Right ventricle myocardium superior (tissue), 1 donor: ENCODE results near the gene PALD1. TPM values are rescaled to one million over a fixed set of nuclear protein-coding genes. Genes with fewer than 3 reads are reported as not detected.

Source experiments
- ATAC-seq: fragments of 200-7000 bp; cut with Tn5 transposase; one replicate; pipeline ENCODE4 v1.9.1; 2020; ENCODE audit warnings: mild to moderate bottlenecking; ENCODE audit not compliant: poor library complexity
- DNase-seq: peaks from one replicate; pipeline ENCODE4 v3.0.0-alpha.2; 2020
- intact Hi-C: fragments of 100-400 bp; cut with DNase I; formaldehyde crosslinking; loops from one replicate; pipeline ENCODE4 v1.11.2; 2022
- long read RNA-seq: library from polyadenylated mRNA; unstranded; transcript quantifications from one replicate; pipeline ENCODE4 v2.0.0, GENCODE V29; 2021
- total RNA-seq: library from RNA; stranded (reverse); fragmentation: NEBNext Ultra II Directional; extraction: Animal tissue kit (Norgen Biotek cat#: 25700); gene quantifications from one replicate; pipeline ENCODE4 v1.2.1, GENCODE V29; 2021
- donor health status: DM: no; HTN: yes; CAD: no; lungs with severe emphysema.

The PALD1 gene
- total RNA-seq: 4.6 TPM
- long read RNA-seq, full-length matches to known transcripts: 10 of 22 reads
- long read RNA-seq, partial matches to known transcripts: 5 of 22 reads
- long read RNA-seq, other reads (novel, unspliced or antisense): 7 of 22 reads

DNA sequence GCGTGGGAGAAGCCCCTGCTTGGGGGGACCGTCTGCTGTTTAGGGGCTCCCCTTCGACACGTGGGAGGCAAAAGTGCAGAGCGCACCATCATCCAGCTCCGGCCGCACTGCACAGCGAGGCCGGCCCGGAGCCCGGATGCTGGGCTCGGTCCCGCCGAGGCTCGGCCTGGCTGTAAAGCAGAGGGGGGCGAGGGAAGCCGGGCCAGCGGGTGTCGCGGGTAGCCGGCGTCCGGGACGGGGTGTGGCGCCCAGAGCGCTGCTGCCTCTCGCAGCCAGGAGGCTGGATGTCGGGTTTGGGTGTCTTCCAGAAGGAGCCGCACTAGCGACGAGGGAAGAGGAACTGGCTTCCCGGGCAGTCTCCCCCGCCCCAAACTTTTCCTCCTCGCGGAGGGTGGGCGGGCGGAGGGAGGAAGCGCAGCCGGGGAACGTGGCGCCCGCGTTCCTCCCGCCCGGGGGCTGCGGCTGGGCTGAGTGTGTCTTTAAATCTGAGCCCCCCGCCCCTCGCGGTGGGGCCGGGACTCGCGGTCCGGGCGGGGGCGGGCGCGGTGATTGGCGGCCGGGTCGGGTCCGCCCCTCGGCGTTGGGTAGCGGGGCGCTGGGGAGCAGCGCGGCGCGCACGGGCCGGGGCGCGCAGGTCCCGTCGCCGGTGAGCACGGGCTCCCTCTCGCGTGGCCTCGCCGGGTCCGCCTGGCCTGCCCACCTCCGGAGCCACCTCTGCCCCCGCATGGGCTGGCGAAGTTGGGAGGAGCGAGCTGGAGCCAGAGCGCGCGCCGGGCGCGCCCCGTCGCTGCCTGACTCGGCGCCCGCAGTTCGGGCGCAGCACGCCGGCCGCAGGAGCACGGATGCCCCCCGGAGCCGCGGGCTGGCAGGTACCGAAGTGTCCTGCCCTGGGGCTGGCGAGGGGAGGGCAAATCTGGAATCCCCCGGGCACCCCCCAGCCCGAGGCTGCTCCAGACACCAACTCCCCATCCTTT lies at the start of gene PALD1:
TSS of gene PALD1 (plus strand) at position 577 of the 974 bp plus-strand sequence. CDS start 47,185 bp downstream, outside the sequence.
- ATAC-seq (peak; percentile 56), DNase-seq (peak; percentile 88)
- intact Hi-C loops: no loop called here

DNA sequence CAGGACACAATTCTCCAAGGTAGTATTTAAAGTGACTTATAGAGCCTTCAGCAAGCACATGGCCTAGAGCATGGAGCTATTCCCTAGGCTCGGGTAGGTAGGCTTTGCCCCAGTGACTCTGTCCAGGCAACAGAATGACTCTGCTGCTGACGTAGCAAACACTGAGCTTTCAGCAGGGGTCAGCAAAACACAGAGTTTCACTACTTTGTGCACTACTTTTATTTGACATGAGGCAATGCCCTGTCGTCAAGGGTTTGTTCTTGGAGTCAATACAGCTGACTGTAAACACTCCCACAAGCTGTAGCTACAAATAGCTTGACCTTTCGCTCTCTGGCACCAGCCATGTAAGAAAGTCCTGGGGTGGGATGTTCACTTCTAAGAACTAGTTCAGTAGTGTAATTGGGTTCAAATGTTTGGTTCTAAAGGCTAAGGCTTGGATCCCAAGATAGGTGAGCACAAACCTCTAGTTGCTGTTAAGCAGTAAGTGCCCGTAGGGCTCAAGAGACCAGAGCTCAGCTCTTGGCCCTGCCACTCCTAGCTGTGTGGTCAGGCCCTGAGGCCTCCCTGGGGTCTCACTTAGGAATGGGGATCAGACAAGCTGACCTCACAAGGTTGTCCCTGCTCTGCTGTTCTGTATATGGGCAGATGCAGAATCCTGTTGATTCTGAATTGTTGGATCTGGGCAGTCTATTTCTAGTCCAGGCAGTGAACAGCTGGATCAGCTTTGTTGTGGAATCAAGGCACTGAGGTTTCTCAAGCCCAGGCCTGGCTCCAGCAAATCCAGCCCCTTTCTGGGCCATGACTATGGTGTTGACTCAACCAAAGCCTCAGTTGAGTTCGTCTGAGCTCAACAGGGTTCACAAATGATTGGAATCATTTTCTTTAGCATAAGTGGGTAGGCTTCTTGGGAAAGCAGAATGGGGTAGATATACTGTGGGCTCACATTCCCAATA lies 47.8 kb upstream of the PALD1 start:
- peak; percentile 87 for ATAC-seq
- intact Hi-C loops: no loop called here
- peak; percentile 59 for DNase-seq

DNA sequence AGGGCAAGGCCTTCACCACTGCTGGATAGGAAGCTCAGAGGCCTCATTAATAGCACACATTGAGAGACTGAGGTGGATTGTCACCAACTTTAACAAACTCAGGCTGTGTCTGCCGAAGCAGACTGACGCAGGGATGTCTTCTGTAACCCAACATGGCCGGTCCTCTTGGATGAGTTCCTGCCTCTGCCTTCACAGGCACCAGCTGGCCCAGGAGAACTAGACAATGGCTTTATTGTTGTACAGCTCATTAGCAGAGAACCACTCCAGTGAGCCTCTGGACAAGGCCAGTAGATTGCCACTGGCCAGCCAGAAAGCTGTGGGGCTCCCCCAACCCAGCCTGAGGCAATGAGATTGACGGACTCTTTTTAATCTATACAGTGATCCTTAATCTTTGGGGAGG lies 46.5 kb upstream of the PALD1 start:
- DNase-seq (peak; percentile 69), ATAC-seq (peak; percentile 17)
- intact Hi-C loops: no loop called here

DNA sequence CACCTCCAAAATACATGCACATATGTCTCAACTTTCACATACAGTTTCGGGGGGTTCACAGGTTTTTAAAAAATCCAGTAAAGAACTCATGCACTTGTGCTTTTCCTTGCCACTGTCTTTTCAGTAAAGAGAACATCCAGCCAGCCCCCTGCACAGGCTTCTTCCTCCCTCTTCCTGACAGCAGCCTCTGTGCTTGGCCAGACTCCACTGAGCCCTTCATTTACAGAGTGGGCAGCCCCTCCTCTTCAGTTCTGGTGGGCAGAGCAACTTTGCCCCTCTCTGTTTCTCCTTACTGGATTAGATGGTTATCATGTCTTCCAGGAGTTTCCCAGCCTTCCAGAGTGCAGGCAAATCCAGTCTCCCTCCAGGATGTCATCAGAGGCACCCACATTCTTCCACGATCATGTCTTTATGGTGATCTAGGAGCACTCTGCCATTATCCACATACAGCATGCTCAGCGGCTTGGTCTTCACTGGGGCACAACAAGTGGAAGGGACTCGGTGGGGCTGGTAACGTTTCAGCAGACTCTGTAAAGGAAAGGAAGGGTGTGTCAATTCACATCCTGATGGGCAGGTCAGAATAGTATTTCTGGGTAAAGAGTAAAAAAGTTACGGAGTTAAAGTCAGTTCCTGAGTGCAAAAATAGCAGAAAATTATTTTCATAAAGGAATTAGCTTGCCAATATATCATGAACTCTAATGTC lies 45.9 kb upstream of the PALD1 start:
- ATAC-seq: no peak
- no peak for DNase-seq
- intact Hi-C loops: no loop called here

DNA sequence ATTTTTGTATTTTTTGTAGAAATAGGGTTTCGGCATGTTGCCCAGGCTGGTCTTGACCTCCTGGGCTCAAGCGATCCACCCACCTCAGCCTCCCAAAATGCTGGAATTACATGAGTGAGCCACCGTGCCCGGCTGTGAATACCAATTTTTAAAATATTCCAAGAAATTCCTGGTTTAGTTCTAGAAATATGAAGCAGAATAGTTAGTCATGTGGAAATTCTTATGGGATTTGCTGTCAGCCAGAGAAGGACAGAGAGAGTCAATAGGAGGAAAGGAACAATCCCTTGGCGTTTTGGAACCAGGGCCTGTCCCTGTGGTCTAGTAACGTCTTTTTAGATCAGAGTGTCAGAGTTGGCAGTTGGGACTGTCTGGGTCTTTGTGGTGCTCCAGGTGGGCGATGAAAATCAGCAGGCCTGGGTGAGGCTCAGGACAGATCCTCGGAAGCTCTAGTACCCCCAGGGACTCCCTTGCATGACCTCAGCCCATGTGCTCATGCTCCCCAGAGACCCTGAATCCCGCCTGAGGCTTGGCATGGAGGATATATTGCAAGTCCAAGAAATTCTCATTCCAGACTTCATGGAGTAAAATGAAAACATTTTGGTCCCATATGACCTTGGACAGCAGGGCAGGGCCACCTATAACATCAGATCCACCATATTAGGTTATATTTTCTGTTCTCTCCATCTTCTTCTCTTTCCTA lies 44.8 kb upstream of the PALD1 start:
- peak; percentile 56 for DNase-seq
- intact Hi-C loops: no loop called here
- peak; percentile 4 for ATAC-seq

DNA sequence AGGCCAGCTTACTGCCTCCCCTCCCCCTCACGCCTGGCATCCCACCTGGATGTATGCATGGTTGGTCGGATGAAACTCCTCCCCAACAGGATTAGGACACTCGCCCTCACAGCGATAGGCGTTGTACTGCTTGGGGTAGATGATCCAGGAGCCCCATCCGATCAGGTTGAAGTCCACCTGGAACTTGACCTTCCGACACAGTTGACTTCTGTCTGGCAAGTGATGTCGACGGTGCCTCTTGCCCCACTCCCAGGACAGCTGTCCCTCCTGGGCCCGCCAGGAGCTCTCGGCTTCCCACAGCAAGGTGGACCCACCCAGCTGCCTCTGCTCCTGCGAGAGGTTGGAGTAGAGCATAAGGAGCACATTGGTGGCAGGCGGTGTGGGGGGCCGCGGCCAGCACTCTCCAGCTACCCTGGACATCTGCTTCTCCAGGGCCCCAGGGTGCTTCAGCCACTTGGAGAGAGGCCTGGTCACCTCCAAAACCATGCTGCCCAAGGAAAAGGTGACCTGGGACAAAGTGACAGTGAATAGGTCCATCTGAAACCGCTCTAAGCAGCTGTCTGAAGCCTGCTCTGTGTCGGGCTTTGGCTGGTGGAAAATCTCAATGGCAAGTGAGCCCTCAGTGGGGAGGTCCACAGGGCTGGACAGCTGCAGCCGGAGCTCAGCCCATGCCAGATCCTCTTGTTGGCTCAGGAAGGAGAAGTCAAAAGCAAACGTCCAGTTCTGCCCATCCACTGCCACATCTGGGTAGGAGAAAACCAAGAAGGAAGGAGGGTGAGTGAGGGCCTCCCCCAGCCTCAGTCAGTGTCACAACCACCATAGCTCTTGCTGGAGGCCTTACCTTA lies 43.1 kb upstream of the PALD1 start:
- DNase-seq: no peak
- no peak for ATAC-seq
- intact Hi-C loops: no loop called here

DNA sequence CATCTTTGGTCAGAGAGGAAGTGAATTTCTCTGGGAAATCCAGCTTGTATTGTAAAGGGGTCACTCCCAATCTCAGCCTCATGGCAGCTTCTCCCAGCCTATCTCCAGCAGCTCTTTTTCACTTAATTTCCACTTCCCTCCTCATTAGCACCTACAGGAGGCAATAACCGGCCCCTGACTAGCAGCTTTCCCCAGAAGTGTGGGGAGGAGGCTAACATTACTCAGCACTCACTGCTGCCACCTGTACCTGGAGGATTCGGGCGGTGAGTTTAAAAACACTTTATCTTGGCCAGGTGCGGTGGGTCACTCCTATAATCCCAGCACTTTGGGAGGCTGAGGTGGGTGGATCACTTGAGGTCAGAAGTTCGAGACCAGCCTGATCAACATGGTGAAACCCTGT lies 40.8 kb upstream of the PALD1 start:
- no peak for DNase-seq
- intact Hi-C loops: no loop called here
- no peak for ATAC-seq

DNA sequence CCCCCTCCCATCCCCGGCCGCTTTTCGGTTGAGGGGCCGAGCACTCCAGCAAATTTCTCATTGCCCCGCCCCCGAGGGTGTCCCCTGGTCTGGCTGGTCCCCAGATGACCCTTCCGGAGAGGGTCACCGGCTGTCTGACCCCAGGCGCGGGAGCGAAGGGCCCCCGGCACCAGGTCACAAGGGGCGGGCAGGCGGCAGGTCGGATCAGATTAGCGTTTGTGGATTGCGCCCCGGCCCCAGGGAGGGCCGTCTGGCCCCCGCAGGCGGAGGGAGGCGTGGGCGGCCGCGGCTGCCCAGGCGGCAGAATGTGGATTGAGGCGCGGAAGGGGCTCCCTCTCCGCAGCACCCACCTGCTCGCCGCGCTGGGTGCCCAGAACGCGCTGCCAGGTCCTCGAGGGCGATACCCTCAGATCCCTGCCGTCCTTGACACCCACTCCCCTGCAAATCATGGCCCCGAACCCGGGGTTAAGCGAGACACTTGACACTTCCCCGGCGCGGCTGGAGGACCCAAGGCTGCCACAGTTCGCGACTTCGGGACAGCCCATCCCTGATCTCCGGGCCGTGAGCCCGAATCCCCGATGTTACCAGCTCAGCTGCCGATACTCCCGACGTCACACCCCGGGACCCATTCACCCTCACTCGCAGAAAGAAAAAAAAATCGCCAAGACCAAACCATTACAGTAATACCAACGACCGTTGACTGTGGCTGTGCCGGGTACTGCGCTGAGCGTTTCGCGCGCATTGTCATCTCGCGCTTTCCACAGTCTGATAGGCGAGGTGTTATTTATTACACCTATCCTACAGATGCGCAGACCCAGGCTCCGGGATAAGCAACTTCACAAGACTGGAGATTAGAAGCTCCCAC lies 38.0 kb upstream of the PALD1 start:
- intact Hi-C loops: no loop called here
- peak; percentile 27 for ATAC-seq
- peak; percentile 40 for DNase-seq

DNA sequence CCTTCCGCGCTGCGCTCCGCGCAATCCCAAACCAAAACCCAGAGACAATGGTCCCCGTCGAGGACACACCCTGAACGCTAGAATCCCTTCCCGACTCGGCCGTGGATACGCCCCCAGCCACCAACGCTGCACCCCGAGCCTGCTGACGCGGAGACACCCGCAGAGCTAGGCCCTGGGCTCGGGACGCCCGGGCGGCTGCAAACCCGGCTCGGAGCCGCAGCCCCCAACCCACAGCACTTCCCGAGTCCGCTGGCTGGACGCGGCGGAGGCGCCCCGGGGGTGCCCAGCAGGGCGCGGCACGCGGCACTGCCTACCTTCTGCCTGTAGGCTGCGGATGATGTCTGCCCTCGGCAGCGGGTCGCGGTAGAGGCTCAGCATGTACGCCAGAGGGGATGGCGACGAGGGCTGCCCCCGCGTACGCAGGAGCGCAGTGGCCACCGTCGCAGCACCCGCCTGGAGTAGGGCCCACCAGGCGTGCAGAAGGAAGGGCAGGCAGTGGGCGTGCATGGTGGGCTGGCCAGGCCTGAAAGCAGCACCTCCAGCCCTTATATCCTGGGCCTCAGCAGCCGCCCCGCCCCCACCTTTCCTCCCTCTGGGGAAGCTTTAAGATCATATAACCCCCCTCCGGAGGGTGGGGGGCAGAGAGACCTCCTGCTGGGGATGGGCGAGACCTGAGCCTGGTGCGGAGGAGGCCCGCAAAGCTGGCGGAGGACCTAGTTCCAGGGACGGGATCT lies 37.2 kb upstream of the PALD1 start, which contains the start of gene NODAL:
TSS of gene NODAL (minus strand) at position 521 of the 734 bp plus-strand sequence. CDS start at position 507, 14 bp downstream.
- no peak for DNase-seq
- intact Hi-C loops: no loop called here
- peak; percentile 21 for ATAC-seq

DNA sequence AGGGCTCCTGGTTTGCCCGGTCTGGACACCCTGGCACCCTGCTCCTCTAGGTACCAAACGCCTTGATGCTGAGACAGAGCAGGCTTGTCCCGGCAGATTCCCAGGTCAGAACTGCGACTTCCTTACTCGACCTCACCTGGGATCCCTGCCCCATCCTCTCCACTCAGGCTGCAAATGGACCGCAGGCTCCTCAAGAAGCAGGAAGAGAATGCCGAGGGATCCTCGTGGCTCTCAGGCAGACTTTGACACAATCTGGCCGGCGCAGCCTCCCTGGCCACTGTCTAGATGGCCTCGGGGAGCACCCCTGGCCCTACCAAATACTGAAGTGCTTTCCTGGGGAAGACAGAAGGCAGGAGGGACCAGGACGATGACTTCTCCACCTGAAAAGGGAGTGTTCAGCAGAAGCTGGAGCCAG lies 36.7 kb upstream of the PALD1 start:
- DNase-seq (no peak), ATAC-seq (no peak)
- intact Hi-C loops: no loop called here

DNA sequence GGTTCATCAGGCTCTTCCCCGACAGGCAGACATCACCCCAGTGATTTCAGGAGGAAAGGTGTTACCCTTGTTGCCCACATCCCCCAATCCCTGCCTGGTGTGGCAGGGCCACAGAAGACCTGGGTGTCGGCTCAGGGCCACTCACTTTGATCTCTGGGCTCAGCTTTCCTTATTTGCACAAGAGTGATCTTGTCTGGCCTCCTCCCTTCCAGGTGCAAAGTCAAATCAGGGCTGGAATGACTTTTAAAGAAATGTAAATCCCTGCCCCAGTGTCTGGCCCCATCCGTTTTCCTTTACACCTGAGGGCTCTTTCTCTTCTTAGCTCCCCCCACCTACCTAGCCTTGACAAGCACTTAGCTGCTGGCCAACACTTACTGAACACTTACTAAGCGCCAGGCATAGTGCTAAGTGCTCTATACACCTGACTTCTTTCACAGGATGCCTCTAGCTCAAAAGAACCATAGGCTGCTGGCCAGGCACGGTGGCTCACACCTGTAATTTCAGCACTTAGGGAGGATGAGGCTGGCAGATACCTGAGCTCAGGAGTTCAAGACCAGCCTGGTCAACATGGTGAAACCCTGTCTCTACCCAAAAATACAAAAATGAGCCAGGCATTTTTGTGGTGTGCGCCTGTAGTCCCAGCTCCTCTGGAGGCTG lies 36.1 kb upstream of the PALD1 start:
- intact Hi-C loops: no loop called here

DNA sequence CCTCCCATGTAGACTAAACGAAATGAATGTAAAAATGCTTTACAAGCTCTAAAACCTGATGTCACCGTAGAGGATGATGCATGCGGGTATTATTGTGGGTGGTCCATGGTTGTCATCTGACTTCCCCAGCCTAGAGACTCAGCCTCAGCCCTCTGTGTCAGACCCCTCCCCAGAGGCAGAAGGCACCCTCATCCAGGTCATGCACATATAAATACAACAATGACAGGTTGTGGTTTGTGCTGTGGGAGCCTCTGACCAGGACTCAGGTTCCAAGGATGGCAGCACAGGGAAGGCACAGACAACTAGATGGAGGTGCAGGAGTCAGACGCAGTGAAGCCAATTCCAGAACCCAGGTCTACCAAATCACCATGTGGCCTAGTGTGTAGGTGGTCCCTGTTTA lies 33.8 kb upstream of the PALD1 start:
- no peak for DNase-seq
- no peak for ATAC-seq
- intact Hi-C loops: no loop called here

More for the DNA sequence above, 36.1 kb upstream of the PALD1 start:
- DNase-seq (no peak), ATAC-seq (no peak)

DNA sequence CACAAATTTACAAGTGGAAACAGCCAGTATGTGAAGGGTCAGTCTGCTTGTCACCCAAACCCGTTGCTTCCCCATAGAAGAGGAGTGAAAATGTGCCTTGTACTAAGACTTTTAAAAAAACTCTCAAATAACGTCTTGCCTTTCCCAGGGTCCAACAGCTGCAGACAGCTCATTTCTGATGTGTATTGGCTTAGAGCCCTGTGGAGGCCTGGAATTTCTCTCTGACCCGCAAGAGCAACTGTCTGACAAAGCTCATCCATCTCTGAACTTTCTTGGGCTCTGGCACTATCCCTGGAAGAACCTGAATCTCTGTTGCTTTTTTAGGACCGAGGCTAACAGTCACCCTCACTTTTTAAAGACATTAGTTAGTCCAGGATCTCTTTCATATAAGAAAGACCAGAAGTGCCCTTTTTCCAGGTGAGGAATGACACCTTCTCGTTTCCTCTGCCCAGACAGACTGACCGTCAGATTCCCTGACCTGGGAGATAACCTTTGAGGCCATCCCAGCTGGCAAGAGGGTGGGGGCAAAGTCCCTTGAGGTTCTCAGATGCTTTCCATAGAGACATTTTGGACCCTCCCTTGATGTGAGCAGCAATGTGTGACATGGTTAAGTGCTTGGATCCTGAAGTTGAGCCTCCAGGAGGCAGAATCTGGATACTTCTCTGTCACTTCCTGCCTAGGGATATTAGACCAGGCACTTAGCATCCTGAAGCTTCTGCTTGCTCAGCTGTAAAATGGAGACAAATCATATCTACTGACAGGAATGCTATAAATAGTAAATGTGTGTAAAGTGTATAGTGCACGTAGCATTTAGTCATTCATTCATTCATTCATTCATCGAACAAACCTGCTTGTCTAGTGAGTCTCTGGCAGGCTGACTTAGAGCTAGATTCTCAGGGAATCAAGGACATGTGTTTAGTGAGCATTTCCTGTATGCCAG lies 32.6 kb upstream of the PALD1 start:
- no peak for ATAC-seq
- no peak for DNase-seq
- intact Hi-C loops: no loop called here

DNA sequence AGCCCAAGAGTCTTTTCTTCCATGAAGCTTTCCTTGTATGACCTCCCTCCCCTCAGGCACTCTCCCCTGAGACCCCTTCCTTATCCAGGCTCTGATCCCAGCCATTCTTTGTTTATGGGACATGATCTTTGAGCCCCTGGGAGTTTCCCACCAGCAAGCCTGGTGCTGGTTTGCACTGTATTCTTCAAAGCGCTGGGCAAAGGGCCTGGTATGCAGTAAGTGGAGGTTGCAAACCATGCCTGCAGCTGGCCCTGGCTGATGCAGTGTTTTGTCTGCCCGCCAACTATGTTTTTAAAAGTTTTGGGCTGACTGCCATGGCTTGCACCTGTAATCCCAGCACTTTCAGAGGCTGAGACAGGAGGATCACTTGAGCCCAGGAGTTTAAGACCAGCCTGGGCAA lies 30.3 kb upstream of the PALD1 start:
- intact Hi-C loops: no loop called here
- no peak for DNase-seq
- ATAC-seq: peak; percentile 29
